H1 (cell line): ENCODE data around the gene CPLX1. TPM values are rescaled to one million over a fixed set of nuclear protein-coding genes. Genes with fewer than 3 reads are reported as not detected.
"Not testable (repeated sequence)": the region's sequence is repeated elsewhere in the genome, so short reads cannot be mapped to it uniquely, and the experiment has no call there.

Experiments
- CTCF ChIA-PET: fragments of 300-600 bp; sonication (Branson Sonifier 250); formaldehyde crosslinking; loops from one replicate; lab custom pipeline; 2021; ENCODE audit not compliant: partially characterized antibody; lab: Charles Lee
- POLR2A ChIA-PET: fragments of 300-600 bp; sonication (Branson Sonifier 250); formaldehyde crosslinking; loops from one replicate; lab custom pipeline; 2021; ENCODE audit warnings: inconsistent platforms; ENCODE audit not compliant: partially characterized antibody; lab: Charles Lee
- DNase-seq, 2 experiments: peaks; one replicate each; pipeline versions ENCODE4 v3.0.0 to v3.0.0-alpha.2; 2010 to 2022; ENCODE audit warnings: low spot score in 2 of 2, low read depth in 1 of 2, mixed read lengths in 1 of 2
- FAIRE-seq: peaks from 2 replicates; lab custom pipeline; 2011; peaks lifted over from hg19 to GRCh38; lab: Jason Lieb, UNC
- H2AFZ ChIP-seq: 2 replicates; pipeline ENCODE4 v1.8.1; 2012; ENCODE audit warnings: low read length, inconsistent platforms
- H2AK5ac ChIP-seq: 2 replicates; pipeline ENCODE4 v1.6.1; 2013; ENCODE audit warnings: low read depth, low read length
- H2BK120ac ChIP-seq: replicated peaks from 2 replicates; pipeline ENCODE3; 2013; ENCODE audit warnings: low read depth, low read length, inconsistent platforms
- H2BK12ac ChIP-seq: 2 replicates; pipeline ENCODE4 v1.6.1; 2013; ENCODE audit warnings: low read depth, low read length
- H2BK15ac ChIP-seq: 2 replicates; pipeline ENCODE4 v1.6.1; 2013; ENCODE audit warnings: low read length
- H2BK20ac ChIP-seq: 2 replicates; pipeline ENCODE4 v1.6.1; 2013; ENCODE audit warnings: low read length
- H2BK5ac ChIP-seq: 2 replicates; pipeline ENCODE4 v1.6.1; 2013; ENCODE audit warnings: low read depth, low read length
- H3K14ac ChIP-seq: 2 replicates; pipeline ENCODE4 v1.6.1; 2013; ENCODE audit warnings: inconsistent platforms; ENCODE audit not compliant: insufficient read length
- H3K18ac ChIP-seq: 2 replicates; pipeline ENCODE4 v1.6.1; 2013; ENCODE audit warnings: low read length; ENCODE audit errors: extremely low read depth
- H3K23ac ChIP-seq: 2 replicates; pipeline ENCODE4 v1.6.1; 2013; ENCODE audit warnings: inconsistent platforms; ENCODE audit not compliant: insufficient read length
- H3K23me2 ChIP-seq: 2 replicates; pipeline ENCODE4 v1.6.1; 2013; ENCODE audit warnings: low read depth, low read length
- H3K27ac ChIP-seq: 2 replicates; pipeline ENCODE4 v1.6.1; 2011; ENCODE audit warnings: low read depth, low read length, inconsistent platforms
- H3K27me3 ChIP-seq, 4 experiments: replicated peaks in 1 of 4; 1 replicate in 1 of 4; 2 replicates in 3 of 4; pipeline versions ENCODE4 v1.6.1 to v1.8.1; 2011 to 2013; ENCODE audit warnings: low read length in 3 of 4, mild to moderate bottlenecking in 3 of 4, inconsistent platforms in 2 of 4, mixed read lengths in 2 of 4, moderate library complexity in 1 of 4; ENCODE audit not compliant: control insufficient read depth in 3 of 4, insufficient read depth in 3 of 4; ENCODE audit errors: extremely low read depth in 1 of 4
- H3K36me3 ChIP-seq, 4 experiments: 2 replicates each; pipeline versions ENCODE4 v1.6.1 to v1.8.1; 2011 to 2013; ENCODE audit warnings: mild to moderate bottlenecking in 4 of 4, low read length in 3 of 4, moderate library complexity in 2 of 4, control low read depth in 1 of 4, inconsistent platforms in 1 of 4; ENCODE audit not compliant: insufficient read depth in 4 of 4, control insufficient read depth in 2 of 4
- H3K4ac ChIP-seq: replicated peaks from 2 replicates; pipeline ENCODE3; 2013; ENCODE audit warnings: low read length, low read depth, mixed read lengths, inconsistent platforms; ENCODE audit not compliant: insufficient read length
- H3K4me1 ChIP-seq, 4 experiments: replicated peaks in 1 of 4; 1 replicate in 1 of 4; 2 replicates in 3 of 4; pipeline versions ENCODE4 v1.6.1 to v1.8.1; 2011 to 2013; ENCODE audit warnings: low read length in 3 of 4, inconsistent platforms in 2 of 4, mixed read lengths in 1 of 4; ENCODE audit not compliant: insufficient read depth in 4 of 4, control insufficient read depth in 3 of 4
- H3K4me2 ChIP-seq, 2 experiments: 2 replicates each; pipeline versions ENCODE4 v1.6.1 to v1.8.1; 2011 to 2013; ENCODE audit warnings: low read depth in 2 of 2, low read length in 2 of 2, control low read depth in 1 of 2, inconsistent platforms in 1 of 2, mild to moderate bottlenecking in 1 of 2; ENCODE audit not compliant: insufficient read depth in 1 of 2
- H3K4me3 ChIP-seq, 4 experiments: fragments of 200-600, 300-600 bp in 1 of 4; sonication (generic), shearing (Covaris generic), sonication (Bioruptor Twin) in 1 of 4; 2 replicates each; pipeline versions ENCODE4 v1.5.1 to v1.8.1; 2011 to 2016; ENCODE audit warnings: low read length in 4 of 4, low read depth in 3 of 4, control low read depth in 2 of 4, inconsistent platforms in 2 of 4, mild to moderate bottlenecking in 2 of 4, mixed read lengths in 1 of 4, moderate library complexity in 1 of 4; ENCODE audit not compliant: insufficient read depth in 2 of 4; ENCODE audit errors: extremely low read depth in 1 of 4
- H3K56ac ChIP-seq: replicated peaks from 2 replicates; pipeline ENCODE3; 2013; ENCODE audit warnings: low read depth, mild to moderate bottlenecking, mixed read lengths, low read length, inconsistent platforms; ENCODE audit not compliant: insufficient read length
- H3K79me1 ChIP-seq: 2 replicates; pipeline ENCODE4 v1.6.1; 2013; ENCODE audit warnings: low read depth, low read length, control low read depth
- H3K79me2 ChIP-seq, 2 experiments: 2 replicates each; pipeline versions ENCODE4 v1.6.1 to v1.8.1; 2012 to 2013; ENCODE audit warnings: low read length in 2 of 2, mild to moderate bottlenecking in 2 of 2, inconsistent platforms in 1 of 2; ENCODE audit not compliant: insufficient read depth in 2 of 2, control insufficient read depth in 1 of 2
- H3K9ac ChIP-seq, 4 experiments: replicated peaks in 1 of 4; 1 replicate in 1 of 4; 2 replicates in 3 of 4; pipeline versions ENCODE4 v1.6.1 to v1.8.1; 2011 to 2013; ENCODE audit warnings: low read depth in 3 of 4, low read length in 3 of 4, control low read depth in 2 of 4, mild to moderate bottlenecking in 2 of 4, moderate library complexity in 2 of 4, inconsistent platforms in 1 of 4; ENCODE audit errors: extremely low read depth in 1 of 4
- H3K9me3 ChIP-seq, 2 experiments: 2 replicates each; pipeline versions ENCODE4 v1.6.1 to v1.8.1; 2012 to 2013; ENCODE audit warnings: mild to moderate bottlenecking in 2 of 2, moderate library complexity in 2 of 2, control low read depth in 1 of 2, inconsistent platforms in 1 of 2, low read depth in 1 of 2, low read length in 1 of 2, mixed read lengths in 1 of 2; ENCODE audit not compliant: insufficient read depth in 2 of 2
- H4K20me1 ChIP-seq, 2 experiments: replicated peaks in 1 of 2; 2 replicates each; pipeline versions ENCODE3 to v1.8.1; 2011 to 2013; ENCODE audit warnings: inconsistent platforms in 2 of 2, low read length in 2 of 2, mild to moderate bottlenecking in 1 of 2; ENCODE audit not compliant: insufficient read depth in 2 of 2, control insufficient read depth in 1 of 2
- H4K5ac ChIP-seq: 2 replicates; pipeline ENCODE4 v1.6.1; 2013; ENCODE audit warnings: low read length, low read depth, mixed read lengths, inconsistent platforms; ENCODE audit not compliant: insufficient read length
- H4K8ac ChIP-seq: 2 replicates; pipeline ENCODE4 v1.8.0; 2013; ENCODE audit warnings: mild to moderate bottlenecking, moderate library complexity, low read length, inconsistent platforms; ENCODE audit not compliant: insufficient read depth; ENCODE audit errors: extremely low read depth
- H4K91ac ChIP-seq: replicated peaks from 2 replicates; pipeline ENCODE3; 2013; ENCODE audit warnings: low read length, mixed read lengths, inconsistent platforms; ENCODE audit not compliant: insufficient read length
- WGBS, 2 experiments: shearing (Covaris generic) in 1 of 2; methylation state at CpG; one replicate each; pipeline versions ENCODE4 v1.1.6 to v1.1.7; 2013 to 2015; ENCODE audit warnings: low lambda C conversion rate in 2 of 2, mixed read lengths in 2 of 2, inconsistent platforms in 1 of 2, low coverage in 1 of 2, missing lambda C conversion rate in 1 of 2; ENCODE audit not compliant: insufficient replicate concordance in 2 of 2, insufficient coverage in 1 of 2, insufficient read length in 1 of 2; ENCODE audit errors: extremely low coverage in 1 of 2, missing lambda C conversion rate in 1 of 2; 5-methylcytosine and 5-hydroxymethylcytosine counted together
- polyA plus RNA-seq, 7 experiments: library from polyadenylated mRNA; depleted of rRNA in 3 of 7; stranded (reverse) in 5 of 7; unstranded in 2 of 7; fragments of >200 nt in 5 of 7; fragments of 200-250 nt in 2 of 7; gene quantifications; 1 replicate in 5 of 7; 2 replicates in 1 of 7; 4 replicates in 1 of 7; pipeline versions ENCODE4 v1.2.1 to v1.2.3, GENCODE V29; 2011 to 2013; ENCODE audit warnings: missing spikeins in 2 of 7, mixed read lengths in 2 of 7
- total RNA-seq: library from RNA; stranded (reverse); fragmentation: NEBNext Ultra II Directional; extraction: Animal tissue kit (Norgen Biotek cat#: 25700); gene quantifications from 2 replicates; pipeline ENCODE4 v1.2.1, GENCODE V29; 2021

CPLX1 gene
- total and polyA plus RNA-seq, 2 of the 8 experiments (the other 6 are each of a cell fraction or from before 2014, with no cell fraction given): 0.32 to 0.56 TPM

GRCh38 chr4:753186-753585 lies 72.7 kb downstream of the CPLX1 start:
- H4K91ac ChIP-seq, H2BK5ac ChIP-seq, H3K4me1 ChIP-seq, H4K5ac ChIP-seq, H3K18ac ChIP-seq, H3K9me3 ChIP-seq, H2BK12ac ChIP-seq, DNase-seq, H2BK15ac ChIP-seq, H2AFZ ChIP-seq, FAIRE-seq, H4K8ac ChIP-seq, H3K23me2 ChIP-seq, H2BK20ac ChIP-seq, H3K9ac ChIP-seq, H3K23ac ChIP-seq, H3K27me3 ChIP-seq, H3K27ac ChIP-seq, H3K56ac ChIP-seq, H3K4ac ChIP-seq, H3K14ac ChIP-seq, H3K4me3 ChIP-seq, H3K4me2 ChIP-seq, H2BK120ac ChIP-seq, H3K79me1 ChIP-seq, H2AK5ac ChIP-seq: not testable (repeated sequence)
- H4K20me1 ChIP-seq: peaks cover 12 to 15% of the 10 kb centered on the region in 2 experiments
- ChIA-PET CTCF (interaction anchor here (0.9 to 3.4 kb wide), 2 partner anchors 11 to 128 kb away, joined by 3 to 30 read pairs; no protein-coding TSS in a partner anchor), POLR2A (interaction anchor here (1.0 to 1.3 kb wide), 2 partner anchors 10 to 92 kb away, joined by 3 read pairs; no protein-coding TSS in a partner anchor)
- peaks cover 0 to 12% of the 10 kb centered on the region in 2 experiments; a peak in 1 of 4 replicates for H3K79me2 ChIP-seq
- WGBS, 2 experiments: 97% methylated on average over 11 of the region's 13 CpGs; no CpG with 5 or more reads in 1 of the 2 experiments
- H3K36me3 ChIP-seq: peaks cover 0 to 18% (median 6%) of the 10 kb centered on the region in 4 experiments; a peak in 5 of 8 replicates
